ENCODE measurements around the gene LHX3. TPM values are rescaled to one million over a fixed set of nuclear protein-coding genes. Genes with fewer than 3 reads are reported as not detected.

LHX3 gene
- total RNA-seq, 1 donor from 2014 or later = not detected

DNA sequence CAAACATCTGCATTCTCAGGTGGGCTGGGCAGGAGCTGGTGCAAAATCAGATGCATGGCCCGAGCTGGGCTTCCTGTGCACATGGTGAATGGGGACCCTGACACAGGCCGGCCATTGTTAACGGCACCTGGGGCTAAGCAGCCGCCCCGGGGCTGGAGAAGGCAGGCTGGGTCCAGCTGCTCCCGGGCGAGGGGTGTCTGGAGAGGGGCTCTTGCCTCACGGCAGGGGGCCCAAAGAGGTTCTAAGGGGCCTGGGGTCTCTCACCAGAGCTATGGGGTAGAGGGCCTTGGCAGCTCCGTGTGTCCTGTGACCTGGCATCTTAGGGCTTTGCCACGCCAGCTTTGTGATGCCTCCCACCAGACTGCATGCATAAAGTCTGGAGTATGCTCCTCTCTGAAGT, 45.7 kb upstream of the LHX3 start:
- Histone ChIP-seq H3K4me3 (no peak overlapping the region), H3K4me1 (peaks cover 13% of the 10 kb centered on the region), H3K27me3 (ENCODE audit: low read depth) (peaks cover 30% of the 10 kb centered on the region), H3K36me3 (no peaks in the 10 kb centered on the region), H3K9me3 (replicated peaks) (no peaks in the 10 kb centered on the region), H3K27ac (replicated peaks) (no peak overlapping the region)
- intact Hi-C loops (cut with micrococcal nuclease) = no loop called here
- TF ChIP-seq, protein P1, sequence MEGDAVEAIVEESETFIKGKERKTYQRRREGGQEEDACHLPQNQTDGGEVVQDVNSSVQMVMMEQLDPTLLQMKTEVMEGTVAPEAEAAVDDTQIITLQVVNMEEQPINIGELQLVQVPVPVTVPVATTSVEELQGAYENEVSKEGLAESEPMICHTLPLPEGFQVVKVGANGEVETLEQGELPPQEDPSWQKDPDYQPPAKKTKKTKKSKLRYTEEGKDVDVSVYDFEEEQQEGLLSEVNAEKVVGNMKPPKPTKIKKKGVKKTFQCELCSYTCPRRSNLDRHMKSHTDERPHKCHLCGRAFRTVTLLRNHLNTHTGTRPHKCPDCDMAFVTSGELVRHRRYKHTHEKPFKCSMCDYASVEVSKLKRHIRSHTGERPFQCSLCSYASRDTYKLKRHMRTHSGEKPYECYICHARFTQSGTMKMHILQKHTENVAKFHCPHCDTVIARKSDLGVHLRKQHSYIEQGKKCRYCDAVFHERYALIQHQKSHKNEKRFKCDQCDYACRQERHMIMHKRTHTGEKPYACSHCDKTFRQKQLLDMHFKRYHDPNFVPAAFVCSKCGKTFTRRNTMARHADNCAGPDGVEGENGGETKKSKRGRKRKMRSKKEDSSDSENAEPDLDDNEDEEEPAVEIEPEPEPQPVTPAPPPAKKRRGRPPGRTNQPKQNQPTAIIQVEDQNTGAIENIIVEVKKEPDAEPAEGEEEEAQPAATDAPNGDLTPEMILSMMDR (IDR thresholded peaks at IDR 0.05; ENCODE audit: borderline replicate concordance) = no peak
- no peak for DNase-seq

DNA sequence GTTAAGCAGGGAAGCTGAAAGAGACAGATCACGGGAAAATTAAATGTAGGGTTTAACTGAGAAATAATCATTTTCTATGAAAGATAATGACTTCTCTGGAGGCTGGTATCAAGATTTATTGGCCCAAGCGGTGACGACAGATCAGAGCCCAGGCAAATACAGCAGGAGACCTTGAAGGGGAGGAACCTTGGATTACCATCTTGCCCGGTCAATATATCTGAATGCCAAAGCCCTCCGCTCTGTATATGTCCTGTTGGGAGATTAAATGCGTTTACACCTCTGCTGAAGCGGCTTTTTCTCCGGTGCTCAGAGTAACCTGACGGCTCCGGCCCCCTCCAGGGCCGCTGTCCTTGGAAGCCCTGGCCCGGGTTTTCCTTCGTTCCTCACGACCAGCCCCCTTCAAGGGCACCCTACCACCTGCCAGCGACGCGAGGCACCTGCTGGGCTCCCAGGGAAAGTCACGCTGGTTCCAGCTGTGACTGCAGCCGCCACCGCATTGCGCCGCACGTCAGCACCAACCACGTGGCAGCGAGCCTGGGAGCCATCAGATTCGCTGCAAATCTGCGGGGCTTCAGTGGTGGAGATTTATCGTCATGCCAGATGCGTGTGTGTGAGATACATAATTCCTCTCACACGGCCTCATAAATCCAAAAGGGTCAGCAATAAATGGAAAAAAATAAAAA, 45.1 kb upstream of the LHX3 start:
- intact Hi-C loops (cut with micrococcal nuclease) = no loop called here
- H3K4me3 ChIP-seq = no peak overlapping the region
- peaks cover 16% of the 10 kb centered on the region for H3K4me1 ChIP-seq
- no peak for DNase-seq
- H3K36me3 ChIP-seq = no peaks in the 10 kb centered on the region
- TF ChIP-seq, protein P1 (IDR thresholded peaks at IDR 0.05; ENCODE audit: borderline replicate concordance) = no peak
- no peaks in the 10 kb centered on the region for H3K9me3 ChIP-seq (replicated peaks)
- no peak overlapping the region for H3K27ac ChIP-seq (replicated peaks)
- peaks cover 24% of the 10 kb centered on the region for H3K27me3 ChIP-seq (ENCODE audit: low read depth)

DNA sequence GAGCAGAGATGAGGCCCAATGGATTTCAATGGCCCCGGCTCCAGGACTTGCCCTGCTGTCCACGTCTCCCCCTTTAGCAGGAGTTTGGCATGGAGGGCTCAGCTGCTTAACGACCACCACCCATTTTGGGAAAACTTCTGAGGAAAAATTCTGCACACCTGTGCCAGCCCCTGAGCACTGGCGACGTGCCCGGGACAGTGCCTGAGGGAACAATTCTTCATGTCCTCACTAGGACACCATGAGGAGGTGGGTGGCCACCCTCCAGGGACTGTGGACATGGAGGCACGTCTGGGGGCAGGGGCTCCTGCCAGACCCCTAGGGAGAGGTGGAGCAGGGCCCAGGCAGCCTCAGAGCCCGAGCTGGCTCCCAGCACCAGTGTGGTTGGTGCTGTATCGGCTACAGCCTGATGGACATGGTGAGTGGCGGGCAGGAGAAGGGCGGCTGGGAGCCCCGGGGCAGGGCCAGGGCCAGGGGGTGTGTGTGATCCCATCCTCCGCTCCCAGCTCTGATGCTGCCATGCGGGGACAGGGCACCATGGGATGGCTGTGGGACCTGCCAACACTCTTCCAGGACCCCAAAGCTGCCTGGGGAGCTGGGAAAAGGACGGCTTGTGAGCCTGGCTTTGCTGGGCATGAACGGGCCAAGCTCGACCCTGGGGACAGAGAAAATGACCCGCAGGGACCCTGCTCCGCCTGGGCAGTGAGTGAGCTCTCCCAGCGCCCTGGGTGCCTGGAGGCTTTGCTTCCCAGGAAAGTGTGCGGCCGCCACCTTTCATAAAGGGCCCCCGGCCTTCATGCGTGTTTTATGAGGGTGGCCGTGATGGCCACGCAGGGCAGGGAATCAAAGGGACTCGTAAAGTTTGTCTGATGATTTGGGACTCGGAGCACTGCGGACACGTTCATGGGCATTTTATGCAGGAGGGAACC, 44.3 kb upstream of the LHX3 start:
- Histone ChIP-seq H3K36me3 (no peaks in the 10 kb centered on the region), H3K4me1 (peaks cover 17% of the 10 kb centered on the region), H3K27me3 (ENCODE audit: low read depth) (peaks cover 16% of the 10 kb centered on the region), H3K9me3 (replicated peaks) (no peaks in the 10 kb centered on the region), H3K27ac (replicated peaks) (no peak overlapping the region), H3K4me3 (no peak overlapping the region)
- DNase-seq = no peak
- intact Hi-C loops (cut with micrococcal nuclease) = no loop called here
- TF ChIP-seq, protein P1 (IDR thresholded peaks at IDR 0.05; ENCODE audit: borderline replicate concordance) = no peak

DNA sequence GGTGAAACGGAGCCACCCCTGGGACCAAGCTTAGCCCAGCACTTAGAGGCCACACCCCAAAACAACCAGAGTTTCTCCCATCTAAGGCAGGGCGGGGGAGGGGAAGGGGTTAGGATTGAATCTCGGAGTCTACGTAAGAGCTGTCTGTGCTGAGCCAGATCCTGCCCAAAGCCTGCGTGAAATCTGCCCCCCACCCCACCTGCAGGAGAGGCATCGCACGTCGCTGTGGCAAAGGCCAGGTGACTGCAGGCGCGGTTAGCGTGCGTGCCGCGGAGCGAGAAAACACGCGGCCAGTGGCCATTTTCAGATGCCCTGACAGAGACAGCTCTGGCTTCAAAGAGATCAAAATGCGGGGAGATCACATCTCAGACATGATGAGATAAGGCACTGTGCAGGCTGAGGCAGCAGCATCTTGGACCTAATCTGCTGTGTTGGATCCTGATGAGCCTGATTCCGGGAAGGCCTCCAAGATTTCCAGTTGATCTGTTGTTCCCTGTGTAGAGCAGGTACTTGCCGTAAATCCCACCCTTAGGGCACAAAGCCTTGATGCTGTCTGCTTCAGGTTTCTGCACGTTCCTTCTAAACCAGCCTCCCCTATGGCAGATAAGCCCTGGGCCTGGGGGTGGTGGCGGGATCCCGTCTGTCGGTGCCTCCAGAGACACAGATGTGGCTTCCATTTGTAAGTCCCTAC, 43.2 kb upstream of the LHX3 start:
- intact Hi-C loops (cut with micrococcal nuclease) = no loop called here
- H3K27ac ChIP-seq (replicated peaks) = no peak overlapping the region
- TF ChIP-seq, protein P1 (IDR thresholded peaks at IDR 0.05; ENCODE audit: borderline replicate concordance) = no peak
- peaks cover 7% of the 10 kb centered on the region for H3K27me3 ChIP-seq (ENCODE audit: low read depth)
- H3K4me1 ChIP-seq = peaks cover 28% of the 10 kb centered on the region
- no peaks in the 10 kb centered on the region for H3K9me3 ChIP-seq (replicated peaks)
- DNase-seq = no peak
- no peak overlapping the region for H3K4me3 ChIP-seq
- no peaks in the 10 kb centered on the region for H3K36me3 ChIP-seq

DNA sequence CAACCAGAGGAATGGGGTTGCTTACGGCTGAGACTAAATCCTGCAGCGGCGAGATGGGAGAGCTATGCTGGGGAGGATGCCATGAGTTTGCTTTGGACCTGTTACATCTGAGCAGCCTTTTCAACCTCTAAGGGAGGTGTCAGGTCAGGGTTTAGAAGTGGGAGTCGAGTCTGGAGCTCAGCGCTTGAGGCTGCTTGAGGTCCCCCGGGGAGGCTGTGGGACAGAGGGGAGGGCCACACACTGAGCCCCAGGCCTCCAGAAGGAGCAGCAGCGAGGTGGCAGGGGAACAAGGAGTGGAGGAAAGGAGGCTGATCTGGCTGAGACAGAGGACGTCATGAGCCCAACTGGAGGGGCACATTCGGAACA, 42.6 kb upstream of the LHX3 start:
- H3K4me1 ChIP-seq = peaks cover 34% of the 10 kb centered on the region
- no peak for DNase-seq
- peaks cover 2% of the 10 kb centered on the region for H3K27me3 ChIP-seq (ENCODE audit: low read depth)
- H3K27ac ChIP-seq (replicated peaks) = no peak overlapping the region
- no peaks in the 10 kb centered on the region for H3K9me3 ChIP-seq (replicated peaks)
- TF ChIP-seq, protein P1 (IDR thresholded peaks at IDR 0.05; ENCODE audit: borderline replicate concordance) = no peak
- no peaks in the 10 kb centered on the region for H3K36me3 ChIP-seq
- H3K4me3 ChIP-seq = no peak overlapping the region
- intact Hi-C loops (cut with micrococcal nuclease) = no loop called here

All from left ventricle myocardium inferior (tissue), 1 donor.